Endothelial cell of umbilical vein (primary cell): ENCODE measurements around the gene UBASH3B. TPM values are rescaled to one million over a fixed set of nuclear protein-coding genes. Genes with fewer than 3 reads are reported as not detected.

ENCODE experiments used
- BruUV-seq: library from RNA; stranded (reverse); fragments of 400-500 nt; replicated peaks from 2 replicates; lab custom pipeline; 2021; lab: Mats Ljungman, UMichigan
- CTCF ChIA-PET: fragments of 300-600, 350-600 bp; sonication (Branson Sonifier 250); formaldehyde crosslinking; loops from one replicate; lab custom pipeline; 2021; ENCODE audit warnings: antibody characterized with exemption, inconsistent platforms; lab: Charles Lee
- POLR2A ChIA-PET: fragments of 300-600, 350-600 bp; sonication (Branson Sonifier 250); formaldehyde crosslinking; loops from one replicate; lab custom pipeline; 2021; ENCODE audit warnings: antibody characterized with exemption, inconsistent platforms; lab: Charles Lee
- DNase-seq: peaks from one replicate; pipeline ENCODE4 v3.0.0-alpha.2; 2011; ENCODE audit warnings: low read depth, low spot score
- FAIRE-seq: peaks from 2 replicates; lab custom pipeline; 2011; peaks lifted over from hg19 to GRCh38; lab: Jason Lieb, UNC
- H2AFZ ChIP-seq: 2 replicates; pipeline ENCODE4 v1.6.0; 2012; ENCODE audit warnings: low read depth, low read length, control low read depth, inconsistent platforms
- H3K27ac ChIP-seq: 2 replicates; pipeline ENCODE4 v1.5.1; 2011; ENCODE audit warnings: low read depth, mild to moderate bottlenecking, control low read depth, low read length, moderate library complexity; ENCODE audit not compliant: insufficient read depth
- H3K27me3 ChIP-seq, 2 experiments: 2 replicates each; pipeline versions ENCODE4 v1.6.0 to v1.6.1; 2011; ENCODE audit warnings: low read length in 2 of 2, mixed read lengths in 1 of 2; ENCODE audit not compliant: control insufficient read depth in 2 of 2, insufficient read depth in 2 of 2
- H3K36me3 ChIP-seq, 2 experiments: 2 replicates in 1 of 2; 3 replicates in 1 of 2; pipeline ENCODE4 v1.5.1; 2011; ENCODE audit warnings: low read length in 2 of 2, mild to moderate bottlenecking in 1 of 2, moderate library complexity in 1 of 2; ENCODE audit not compliant: control insufficient read depth in 2 of 2, insufficient read depth in 2 of 2; ENCODE audit errors: extremely low read depth in 1 of 2
- H3K4me1 ChIP-seq: 3 replicates; pipeline ENCODE4 v1.5.1; 2011; ENCODE audit warnings: mild to moderate bottlenecking, low read length; ENCODE audit not compliant: control insufficient read depth, insufficient read depth; ENCODE audit errors: extremely low read depth
- H3K4me2 ChIP-seq: 2 replicates; pipeline ENCODE4 v1.6.1; 2011; ENCODE audit warnings: low read length, control low read depth, mixed read lengths; ENCODE audit not compliant: insufficient read depth
- H3K4me3 ChIP-seq, 3 experiments: fragments of 200-600 bp in 1 of 3; sonication (generic), shearing (Covaris generic) in 1 of 3; replicated peaks in 1 of 3; 2 replicates each; pipeline ENCODE4 v1.5.1; 2011 to 2016; ENCODE audit warnings: control low read depth in 3 of 3, low read length in 3 of 3, mild to moderate bottlenecking in 2 of 3, inconsistent platforms in 1 of 3, low read depth in 1 of 3, moderate library complexity in 1 of 3; ENCODE audit not compliant: insufficient read depth in 1 of 3
- H3K79me2 ChIP-seq: 2 replicates; pipeline ENCODE4 v1.6.0; 2012; ENCODE audit warnings: low read length, inconsistent platforms; ENCODE audit not compliant: control insufficient read depth, insufficient read depth
- H3K9ac ChIP-seq: replicated peaks from 2 replicates; pipeline ENCODE3; 2011; ENCODE audit warnings: low read length, control low read depth; ENCODE audit not compliant: insufficient read depth; ENCODE audit errors: extremely low read depth
- H3K9me1 ChIP-seq: replicated peaks from 3 replicates; pipeline ENCODE4 v1.6.0; 2011; ENCODE audit warnings: mild to moderate bottlenecking, low read length; ENCODE audit not compliant: control insufficient read depth, insufficient read depth; ENCODE audit errors: extremely low read depth
- H3K9me3 ChIP-seq: replicated peaks from 2 replicates; pipeline ENCODE4 v1.5.1; 2012; ENCODE audit warnings: low read length, inconsistent platforms; ENCODE audit not compliant: control insufficient read depth, insufficient read depth
- H4K20me1 ChIP-seq: replicated peaks from 2 replicates; pipeline ENCODE3; 2011; ENCODE audit warnings: mild to moderate bottlenecking, low read length; ENCODE audit not compliant: control insufficient read depth, insufficient read depth; ENCODE audit errors: extremely low read depth
- EZH2 ChIP-seq: IDR thresholded peaks from 2 replicates; pipeline ENCODE4 v1.6.1; 2012; ENCODE audit warnings: borderline replicate concordance, low read depth, mild to moderate bottlenecking, moderate library complexity, low read length, inconsistent platforms; ENCODE audit not compliant: severe bottlenecking
- FOS ChIP-seq: IDR thresholded peaks from 2 replicates; pipeline ENCODE4 v1.6.1; 2011; ENCODE audit warnings: mild to moderate bottlenecking, low read length, moderate library complexity, borderline replicate concordance; ENCODE audit not compliant: insufficient read depth
- GATA2 ChIP-seq: IDR thresholded peaks from 2 replicates; pipeline ENCODE4 v1.7.0; 2011; ENCODE audit warnings: low read depth, mild to moderate bottlenecking, moderate library complexity, mixed read lengths, low read length; ENCODE audit not compliant: insufficient read length, insufficient read depth
- JUN ChIP-seq: IDR thresholded peaks from 2 replicates; pipeline ENCODE4 v1.6.1; 2011; ENCODE audit warnings: borderline replicate concordance, low read depth; ENCODE audit not compliant: insufficient read length, insufficient read depth
- MAX ChIP-seq: IDR thresholded peaks from 2 replicates; pipeline ENCODE4 v1.6.1; 2011; ENCODE audit not compliant: insufficient read depth, insufficient read length
- MYC ChIP-seq: IDR thresholded peaks from one replicate; pipeline ENCODE4 v1.6.1; 2011; ENCODE audit warnings: mild to moderate bottlenecking, low read depth, low read length
- POLR2A ChIP-seq: IDR thresholded peaks from 2 replicates; pipeline ENCODE4 v1.6.1; 2012; ENCODE audit warnings: low read depth, mild to moderate bottlenecking, control low read depth, low read length
- POLR2AphosphoS5 ChIP-seq: IDR thresholded peaks from 2 replicates; pipeline ENCODE4 v1.6.1; 2012; ENCODE audit warnings: low read depth, mild to moderate bottlenecking, control low read depth, low read length, moderate library complexity; ENCODE audit not compliant: insufficient read depth
- dilution Hi-C: fragments of 300-500 bp; cut with MboI; formaldehyde crosslinking; loops from one replicate; pipeline ENCODE4 v1.15.0; 2019; ENCODE audit warnings: low sequenced_read_pairs; ENCODE audit not compliant: extremely low pct_ligation_motif_present
- intact Hi-C: fragments of 100-400 bp; cut with micrococcal nuclease; formaldehyde crosslinking; loops from one replicate; pipeline ENCODE4 v1.10.0; 2022
- polyA plus RNA-seq, 4 experiments: library from polyadenylated mRNA; depleted of rRNA in 3 of 4; stranded (reverse) in 3 of 4; unstranded in 1 of 4; fragments of >200 nt; gene quantifications; 2 replicates each; pipeline versions ENCODE4 v1.2.1 to v1.2.3, GENCODE V29; 2011 to 2012; ENCODE audit warnings: missing spikeins in 1 of 4
- total RNA-seq: library from RNA; stranded (reverse); gene quantifications from 2 replicates; pipeline ENCODE4 v1.2.3, GENCODE V29; 2021
- TF ChIP-seq, protein P1 (sequence below), 2 donors: IDR thresholded peaks; 1 replicate in 1 of 2; 2 replicates in 1 of 2; pipeline ENCODE4 v1.5.1; 2011; ENCODE audit warnings: low read length in 2 of 2, mild to moderate bottlenecking in 2 of 2, moderate library complexity in 2 of 2, control low read depth in 1 of 2, inconsistent platforms in 1 of 2, low read depth in 1 of 2; ENCODE audit not compliant: insufficient read depth in 1 of 2; ENCODE audit errors: extremely low read depth in 1 of 2

UBASH3B gene
- total and polyA plus RNA-seq, 2 donors (not counting 3 experiments of a cell fraction or from before 2014, with no cell fraction given): 23.7 to 38.1 TPM

DNA sequence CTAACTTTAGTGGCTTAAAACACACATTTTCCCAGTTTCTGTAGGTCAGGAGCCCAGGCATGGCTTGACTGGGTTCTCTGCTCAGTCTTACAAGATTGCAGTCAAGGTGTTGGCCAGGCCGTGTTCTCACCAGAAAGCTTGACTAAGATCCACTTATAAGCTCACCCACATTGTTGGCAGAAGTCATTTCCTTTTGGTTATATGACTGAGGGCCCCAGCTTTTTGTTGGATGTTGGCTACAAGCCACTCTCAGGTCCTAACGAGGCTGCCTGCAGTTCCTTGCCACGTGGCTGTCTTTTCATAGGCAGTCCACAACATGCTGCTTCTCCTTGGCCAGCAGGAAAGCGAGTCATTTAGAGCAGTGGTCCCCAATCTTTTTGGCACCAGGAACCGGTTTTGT is 103.5 kb downstream of the UBASH3B start:
- FAIRE-seq (peak; percentile 84), DNase-seq (peak; percentile 82)
- H3K27ac ChIP-seq: peak overlapping the region; percentile 32
- H3K4me1 ChIP-seq: peaks cover 29% of the 10 kb centered on the region
- ChIA-PET CTCF (interaction anchor here (0.6 to 3.3 kb wide), 20 partner anchors 10 to 130 kb away, joined by 3 to 29 read pairs (median 3); no protein-coding TSS in a partner anchor), POLR2A (no interaction called here)
- H3K9me3 ChIP-seq: no peaks in the 10 kb centered on the region
- TF ChIP-seq MYC: peak; percentile 31
- TF ChIP-seq FOS: peak; percentile 24
- no peak for TF ChIP-seq JUN
- TF ChIP-seq MAX: peak; percentile 66
- TF ChIP-seq GATA2: no peak
- TF ChIP-seq POLR2AphosphoS5: no peak
- TF ChIP-seq, protein P1, sequence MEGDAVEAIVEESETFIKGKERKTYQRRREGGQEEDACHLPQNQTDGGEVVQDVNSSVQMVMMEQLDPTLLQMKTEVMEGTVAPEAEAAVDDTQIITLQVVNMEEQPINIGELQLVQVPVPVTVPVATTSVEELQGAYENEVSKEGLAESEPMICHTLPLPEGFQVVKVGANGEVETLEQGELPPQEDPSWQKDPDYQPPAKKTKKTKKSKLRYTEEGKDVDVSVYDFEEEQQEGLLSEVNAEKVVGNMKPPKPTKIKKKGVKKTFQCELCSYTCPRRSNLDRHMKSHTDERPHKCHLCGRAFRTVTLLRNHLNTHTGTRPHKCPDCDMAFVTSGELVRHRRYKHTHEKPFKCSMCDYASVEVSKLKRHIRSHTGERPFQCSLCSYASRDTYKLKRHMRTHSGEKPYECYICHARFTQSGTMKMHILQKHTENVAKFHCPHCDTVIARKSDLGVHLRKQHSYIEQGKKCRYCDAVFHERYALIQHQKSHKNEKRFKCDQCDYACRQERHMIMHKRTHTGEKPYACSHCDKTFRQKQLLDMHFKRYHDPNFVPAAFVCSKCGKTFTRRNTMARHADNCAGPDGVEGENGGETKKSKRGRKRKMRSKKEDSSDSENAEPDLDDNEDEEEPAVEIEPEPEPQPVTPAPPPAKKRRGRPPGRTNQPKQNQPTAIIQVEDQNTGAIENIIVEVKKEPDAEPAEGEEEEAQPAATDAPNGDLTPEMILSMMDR (IDR thresholded peaks at IDR 0.05; ENCODE audit: extremely low read depth in 1 of 2, insufficient read depth in 1 of 2, low read depth in 1 of 2, low read length in 2 of 2): no peak
- no peak for TF ChIP-seq POLR2A
- no peak for TF ChIP-seq EZH2
- H4K20me1 ChIP-seq: no peaks in the 10 kb centered on the region
- no peak overlapping the region for H3K4me2 ChIP-seq
- H3K4me3 ChIP-seq: no peak overlapping the region
- H3K27me3 ChIP-seq: no peaks in the 10 kb centered on the region
- no peak overlapping the region for H3K9ac ChIP-seq
- dilution Hi-C loops: no loop called here
- intact Hi-C loops: loop anchor here (1.0 kb wide), 1 partner anchor 103 kb away; no protein-coding TSS in a partner anchor
- no peak overlapping the region for H2AFZ ChIP-seq
- H3K9me1 ChIP-seq: no peaks in the 10 kb centered on the region
- BruUV-seq: no TSS peak
- H3K79me2 ChIP-seq: peaks cover 5% of the 10 kb centered on the region
- H3K36me3 ChIP-seq: no peaks in the 10 kb centered on the region
